HG02885 (cell line): Measurements from ENCODE around the gene CYFIP2.
"Not testable (repeated sequence)": the region's sequence is repeated elsewhere in the genome, so short reads cannot be mapped to it uniquely, and the experiment has no call there.

ENCODE experiments used
- ATAC-seq: cut with Tn5 transposase; IDR thresholded peaks from one replicate; pipeline ENCODE4 v1.9.1; 2021; ENCODE audit warnings: mild to moderate bottlenecking; ENCODE audit not compliant: unreplicated experiment, poor library complexity

The CYFIP2 gene

GRCh38 chr5:157382996-157383800 lies 117.3 kb downstream of the CYFIP2 start:
- no peak for ATAC-seq

GRCh38 chr5:157384971-157385709 lies 119.2 kb downstream of the CYFIP2 start:
- no peak for ATAC-seq

GRCh38 chr5:157387041-157387563 lies 121.2 kb downstream of the CYFIP2 start:
- no peak for ATAC-seq

GRCh38 chr5:157387683-157388093 lies 121.8 kb downstream of the CYFIP2 start:
- no peak for ATAC-seq

GRCh38 chr5:157388111-157388710 lies 122.3 kb downstream of the CYFIP2 start:
- ATAC-seq = no peak

GRCh38 chr5:157389103-157389502 lies 123.2 kb downstream of the CYFIP2 start:
- ATAC-seq = no peak

- no peak for ATAC-seq
These were observed 124.2 kb downstream of the CYFIP2 start for GRCh38 chr5:157390133-157390532.

- ATAC-seq = no peak
These were observed 124.8 kb downstream of the CYFIP2 start for GRCh38 chr5:157390551-157391297.

- ATAC-seq = no peak
These were observed 132.4 kb downstream of the CYFIP2 start for GRCh38 chr5:157398305-157398704.

- no peak for ATAC-seq
These were observed 135.0 kb downstream of the CYFIP2 start for GRCh38 chr5:157400741-157401495.

GRCh38 chr5:157415838-157416237 lies 149.9 kb downstream of the CYFIP2 start:
- no peak for ATAC-seq

GRCh38 chr5:157419521-157419920 lies 153.6 kb downstream of the CYFIP2 start:
- not testable (repeated sequence) for ATAC-seq

GRCh38 chr5:157429920-157430319 lies 164.0 kb downstream of the CYFIP2 start:
- not testable (repeated sequence) for ATAC-seq

- peak; percentile 84 for ATAC-seq
These were observed 165.7 kb downstream of the CYFIP2 start for GRCh38 chr5:157431544-157432200.

GRCh38 chr5:157434096-157434495 lies 168.2 kb downstream of the CYFIP2 start:
- ATAC-seq = no peak

GRCh38 chr5:157443041-157443549 lies 177.2 kb downstream of the CYFIP2 start:
- ATAC-seq = no peak

GRCh38 chr5:157444224-157444623 lies 178.3 kb downstream of the CYFIP2 start:
- ATAC-seq = no peak
